GM19455 (cell line): ENCODE data around the gene TYMS.
"Not testable (repeated sequence)": the region's sequence is repeated elsewhere in the genome, so short reads cannot be mapped to it uniquely, and the experiment has no call there.

Source experiments
- ATAC-seq: cut with Tn5 transposase; IDR thresholded peaks from one replicate; pipeline ENCODE4 v1.9.1; 2021; ENCODE audit not compliant: unreplicated experiment

TYMS gene

GRCh38 chr18:676736-677135, 19.3 kb downstream of the TYMS start:
- no peak for ATAC-seq

GRCh38 chr18:677145-677544, 19.7 kb downstream of the TYMS start:
- no peak for ATAC-seq

GRCh38 chr18:677951-678381, 20.5 kb downstream of the TYMS start:
- no peak for ATAC-seq

GRCh38 chr18:678482-679182, 21.2 kb downstream of the TYMS start:
- no peak for ATAC-seq

- ATAC-seq: no peak
These were observed 22.1 kb downstream of the TYMS start for GRCh38 chr18:679516-679915.

GRCh38 chr18:680392-680791, 22.9 kb downstream of the TYMS start:
- ATAC-seq: no peak

- ATAC-seq: no peak
These were observed 24.5 kb downstream of the TYMS start for GRCh38 chr18:681985-682384.

GRCh38 chr18:682416-682815, 25.0 kb downstream of the TYMS start:
- not testable (repeated sequence) for ATAC-seq

GRCh38 chr18:682833-683232, 25.4 kb downstream of the TYMS start:
- no peak for ATAC-seq

GRCh38 chr18:683531-683930, 26.1 kb downstream of the TYMS start:
- no peak for ATAC-seq

GRCh38 chr18:685438-685837, 28.0 kb downstream of the TYMS start:
- ATAC-seq: no peak

- ATAC-seq: no peak
These were observed 29.1 kb downstream of the TYMS start for GRCh38 chr18:686339-687111.

GRCh38 chr18:688323-688722, 30.9 kb downstream of the TYMS start:
- no peak for ATAC-seq

GRCh38 chr18:692824-693223, 35.4 kb downstream of the TYMS start:
- no peak for ATAC-seq

GRCh38 chr18:693466-694187, 36.2 kb downstream of the TYMS start:
- no peak for ATAC-seq

GRCh38 chr18:697012-697411, 39.6 kb downstream of the TYMS start:
- no peak for ATAC-seq

- ATAC-seq: no peak
These were observed 40.3 kb downstream of the TYMS start for GRCh38 chr18:697800-698199.

GRCh38 chr18:703213-703967, 45.9 kb downstream of the TYMS start:
- no peak for ATAC-seq

- no peak for ATAC-seq
These were observed 49.0 kb downstream of the TYMS start for GRCh38 chr18:706405-706804.

GRCh38 chr18:708096-708495, 50.6 kb downstream of the TYMS start:
- no peak for ATAC-seq

GRCh38 chr18:709771-710170, 52.3 kb downstream of the TYMS start:
- no peak for ATAC-seq
